AG04449 (cell line): Measurements from ENCODE around the gene CCDC154.

Experiments used
- CTCF ChIA-PET: fragments of 350-600 bp; formaldehyde crosslinking; extraction: SDS; loops from one replicate; lab custom pipeline; 2021; ENCODE audit warnings: antibody characterized with exemption; lab: Yijun Ruan, JAX
- POLR2A ChIA-PET: fragments of 400-600, 350-600 bp; formaldehyde crosslinking; extraction: SDS; loops from one replicate; lab custom pipeline; 2020; ENCODE audit warnings: antibody characterized with exemption, inconsistent platforms; lab: Yijun Ruan, JAX
- DNase-seq: peaks from one replicate; pipeline ENCODE4 v3.0.0-alpha.2; 2010; ENCODE audit warnings: low read depth, low spot score
- H3K4me3 ChIP-seq: 2 replicates; pipeline ENCODE4 v1.5.1; 2011; ENCODE audit warnings: low read depth, mild to moderate bottlenecking, control low read depth, low read length
- TF ChIP-seq, protein P1 (sequence below): IDR thresholded peaks from one replicate; pipeline ENCODE4 v1.5.1; 2011; ENCODE audit warnings: mild to moderate bottlenecking, moderate library complexity, low read length, control low read depth, inconsistent platforms; ENCODE audit not compliant: insufficient read depth; ENCODE audit errors: missing control alignments

CCDC154 gene

DNA sequence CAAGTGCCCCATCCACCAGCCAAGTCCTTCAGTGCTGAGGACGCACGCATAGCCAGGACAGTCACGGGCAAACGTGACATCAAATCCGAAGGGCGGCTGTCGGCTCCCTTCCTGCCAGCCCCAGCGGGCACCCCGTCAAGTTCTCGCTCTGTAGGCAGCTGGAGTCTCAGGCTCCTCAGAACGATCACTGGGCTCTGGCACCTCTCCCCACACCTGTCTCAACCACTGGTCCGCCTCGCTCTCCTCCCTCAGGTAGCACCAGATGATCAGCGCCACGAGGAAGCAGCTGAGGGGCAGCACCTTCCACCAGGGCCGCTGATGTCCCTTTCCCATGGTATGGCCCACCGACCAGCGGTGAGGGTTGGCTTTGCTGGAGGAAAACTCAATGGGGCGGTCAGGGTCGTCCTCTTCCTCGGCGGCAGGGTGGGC lies 24.2 kb downstream of the CCDC154 start:
- peak overlapping the region; percentile 98 for H3K4me3 ChIP-seq
- ChIA-PET POLR2A (interaction anchor here (1.0 to 1.7 kb wide), 6 partner anchors 9 to 363 kb away, joined by 3 to 9 read pairs (median 6); partner anchors contain the start of genes NUBP2, SPSB3 and UBE2I), CTCF (interaction anchor here (0.8 to 1.0 kb wide), 2 partner anchors 13 to 286 kb away, joined by 3 to 4 read pairs; partner anchors contain the start of gene MAPK8IP3)
- no peak for DNase-seq
- TF ChIP-seq, protein P1, sequence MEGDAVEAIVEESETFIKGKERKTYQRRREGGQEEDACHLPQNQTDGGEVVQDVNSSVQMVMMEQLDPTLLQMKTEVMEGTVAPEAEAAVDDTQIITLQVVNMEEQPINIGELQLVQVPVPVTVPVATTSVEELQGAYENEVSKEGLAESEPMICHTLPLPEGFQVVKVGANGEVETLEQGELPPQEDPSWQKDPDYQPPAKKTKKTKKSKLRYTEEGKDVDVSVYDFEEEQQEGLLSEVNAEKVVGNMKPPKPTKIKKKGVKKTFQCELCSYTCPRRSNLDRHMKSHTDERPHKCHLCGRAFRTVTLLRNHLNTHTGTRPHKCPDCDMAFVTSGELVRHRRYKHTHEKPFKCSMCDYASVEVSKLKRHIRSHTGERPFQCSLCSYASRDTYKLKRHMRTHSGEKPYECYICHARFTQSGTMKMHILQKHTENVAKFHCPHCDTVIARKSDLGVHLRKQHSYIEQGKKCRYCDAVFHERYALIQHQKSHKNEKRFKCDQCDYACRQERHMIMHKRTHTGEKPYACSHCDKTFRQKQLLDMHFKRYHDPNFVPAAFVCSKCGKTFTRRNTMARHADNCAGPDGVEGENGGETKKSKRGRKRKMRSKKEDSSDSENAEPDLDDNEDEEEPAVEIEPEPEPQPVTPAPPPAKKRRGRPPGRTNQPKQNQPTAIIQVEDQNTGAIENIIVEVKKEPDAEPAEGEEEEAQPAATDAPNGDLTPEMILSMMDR: no peak

DNA sequence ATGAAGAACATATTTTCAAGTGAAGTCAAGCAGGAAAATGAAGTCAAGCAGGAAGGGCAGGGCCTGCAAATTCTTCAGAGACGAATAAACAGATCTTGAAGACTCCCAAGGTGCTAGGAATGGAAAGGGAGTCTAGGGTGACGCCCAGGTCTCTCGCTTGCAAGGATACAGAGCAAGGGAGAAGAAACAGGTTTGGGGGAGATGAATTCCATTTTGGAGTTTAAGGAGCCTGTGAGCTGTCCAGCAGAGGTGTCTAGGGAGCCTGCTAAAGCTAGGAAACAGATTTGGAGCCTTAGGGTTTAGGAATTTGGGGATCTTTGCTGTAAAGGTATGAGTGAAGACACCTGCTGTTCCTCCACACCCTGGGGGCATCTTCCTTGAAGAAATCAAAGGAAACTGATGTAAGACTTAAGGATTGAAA lies 27.8 kb downstream of the CCDC154 start:
- no peak for DNase-seq
- H3K4me3 ChIP-seq: no peak overlapping the region
- ChIA-PET CTCF (no interaction called here), POLR2A (no interaction called here)
- TF ChIP-seq, protein P1: no peak

DNA sequence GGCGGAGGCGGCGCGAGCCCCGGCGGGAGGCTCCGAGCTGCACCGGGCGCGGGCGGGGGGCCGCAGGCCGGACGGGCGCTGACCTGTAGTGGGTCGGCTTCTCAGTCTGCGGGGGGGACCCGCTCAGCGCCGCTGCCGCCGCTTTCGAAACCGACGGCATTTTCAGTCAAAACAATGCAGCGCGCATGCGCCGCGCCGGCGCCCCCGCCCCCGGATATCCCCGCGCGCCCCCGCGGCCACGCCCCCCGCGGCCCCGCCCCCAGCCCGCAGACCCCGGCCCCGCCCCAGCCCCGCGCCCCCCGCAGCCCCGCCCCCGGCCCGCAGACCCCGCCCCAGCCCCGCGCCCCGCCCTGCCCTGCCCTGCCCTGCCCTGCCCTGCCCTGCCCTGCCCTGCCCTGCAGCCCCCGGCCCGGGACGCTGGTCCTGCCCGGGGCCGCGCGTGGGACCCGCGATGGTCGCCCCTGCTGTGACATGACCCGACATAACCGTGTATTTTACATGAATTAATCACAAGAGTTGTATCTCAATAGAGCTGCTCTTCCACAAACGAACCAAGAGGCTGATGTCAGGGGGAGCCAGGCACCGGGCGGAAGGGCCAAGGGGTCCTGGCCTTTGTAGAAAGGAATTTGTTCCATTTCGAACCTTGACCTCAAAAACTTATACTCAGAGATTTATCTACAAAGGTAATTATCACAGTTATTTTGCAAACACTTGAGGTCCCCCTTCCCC lies 29.7 kb downstream of the CCDC154 start, which contains the start of gene UNKL:
Gene UNKL (minus strand): TSS at position 173 of the 729 bp plus-strand sequence. CDS start 13 bp downstream, at position 160.
- ChIA-PET CTCF (interaction anchor here (0.8 kb wide), 1 partner anchor 51 kb away, joined by 6 read pairs; no protein-coding TSS in a partner anchor), POLR2A (no interaction called here)
- no peak for DNase-seq
- TF ChIP-seq, protein P1: no peak
- peak within 1 kb of the TSS; percentile 78 for H3K4me3 ChIP-seq

DNA sequence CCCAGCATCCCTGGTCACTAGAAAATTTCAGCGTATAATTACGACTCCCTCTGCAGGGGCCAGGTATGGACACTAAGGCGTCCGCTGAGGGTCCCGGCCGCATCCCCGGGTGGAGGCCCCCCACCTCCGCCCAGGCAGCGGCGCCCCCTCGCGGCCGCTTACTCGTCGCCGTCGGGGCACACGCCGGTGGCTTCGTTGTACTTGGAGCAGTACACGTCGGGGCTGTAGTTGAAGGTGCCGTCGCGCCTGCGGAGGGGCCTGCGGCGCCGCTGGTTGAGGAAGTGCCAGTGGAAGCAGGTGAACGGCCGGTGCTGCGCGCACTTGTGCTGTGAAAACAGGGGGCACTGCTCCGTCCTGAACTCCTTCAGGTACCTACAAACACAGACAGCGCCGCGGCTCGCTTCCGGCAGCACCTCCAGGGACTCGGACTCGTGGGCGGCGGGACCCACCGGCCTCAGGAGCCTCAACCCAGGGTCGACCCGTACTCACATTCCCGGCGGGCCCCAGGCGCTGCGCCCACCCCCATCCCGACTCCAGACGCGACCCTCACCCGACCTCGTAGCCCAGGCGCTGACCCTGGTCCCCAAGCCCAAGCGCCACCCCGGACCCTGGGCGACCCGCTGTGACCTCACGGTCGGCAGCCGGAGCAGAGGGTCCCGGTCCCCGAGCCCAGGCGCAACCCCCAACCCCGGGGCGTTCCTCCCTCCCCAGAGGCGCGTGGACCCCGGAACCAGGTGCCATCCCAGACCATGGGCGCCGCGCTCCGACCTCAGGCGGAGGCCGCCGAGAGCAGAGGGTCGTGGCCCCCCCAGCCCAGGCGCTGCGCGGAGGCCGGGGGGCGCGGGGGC lies 30.4 kb downstream of the CCDC154 start:
- ChIA-PET POLR2A (no interaction called here), CTCF (no interaction called here)
- TF ChIP-seq, protein P1: peak; percentile 68
- peak overlapping the region; percentile 78 for H3K4me3 ChIP-seq
- no peak for DNase-seq

DNA sequence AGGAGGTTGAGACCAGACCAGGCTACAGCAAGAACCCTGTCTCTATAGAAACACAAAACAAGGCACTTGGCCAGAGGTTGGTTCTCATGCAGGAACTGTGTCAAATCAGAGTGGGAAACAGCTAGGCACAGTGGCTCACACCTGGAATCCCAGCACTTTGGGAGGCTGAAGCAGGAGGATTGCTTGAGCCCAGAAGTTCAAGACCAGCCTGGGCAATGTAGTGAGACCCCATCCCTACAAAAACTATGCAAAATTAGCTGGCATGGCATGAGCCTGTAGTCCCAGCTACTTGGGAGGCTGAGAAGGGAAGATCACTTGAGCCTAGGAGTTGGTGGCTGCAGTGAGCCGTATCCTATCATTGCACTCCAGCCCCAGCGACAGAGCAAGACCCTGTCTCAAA lies 31.5 kb downstream of the CCDC154 start:
- H3K4me3 ChIP-seq: no peak overlapping the region
- CTCF ChIA-PET: interaction anchor here (0.9 kb wide), 1 partner anchor 49 kb away, joined by 3 read pairs; no protein-coding TSS in a partner anchor
- TF ChIP-seq, protein P1: no peak
- POLR2A ChIA-PET: interaction anchor here (0.7 kb wide), 1 partner anchor 34 kb away, joined by 3 read pairs; no protein-coding TSS in a partner anchor
- no peak for DNase-seq
